GM12878 (cell line): ENCODE results near the gene ENO2. TPM values are rescaled to one million over a fixed set of nuclear protein-coding genes. Genes with fewer than 3 reads are reported as not detected.

Experiments used
- ASH2L ChIP-seq: fragments of 300-600, 200-600 bp; sonication (generic); IDR thresholded peaks from 2 replicates; pipeline ENCODE4 v1.6.1; 2017; ENCODE audit warnings: low read depth, mild to moderate bottlenecking, borderline replicate concordance
- CBX5 ChIP-seq: sonication (generic); IDR thresholded peaks from 2 replicates; pipeline ENCODE4 v1.6.1; 2016; ENCODE audit warnings: low read depth, moderate library complexity, mild to moderate bottlenecking, inconsistent platforms
- ELK1 ChIP-seq: IDR thresholded peaks from 2 replicates; pipeline ENCODE4 v1.6.1; 2012; ENCODE audit warnings: low read depth, low read length, improper control_type of control experiment
- KDM1A ChIP-seq: fragments of 200-600 bp; sonication (generic); IDR thresholded peaks from 2 replicates; pipeline ENCODE4 v1.6.1; 2016; ENCODE audit warnings: borderline replicate concordance
- LARP7 ChIP-seq: fragments of 450-650 bp; IDR thresholded peaks from 2 replicates; pipeline ENCODE4 v1.6.1; 2017; ENCODE audit warnings: mild to moderate bottlenecking
- MTA2 ChIP-seq: fragments of 450-650 bp; IDR thresholded peaks from 2 replicates; pipeline ENCODE4 v1.6.1; 2016; ENCODE audit warnings: low read depth, mild to moderate bottlenecking, moderate library complexity
- MYB ChIP-seq: fragments of 150-350 bp; IDR thresholded peaks from 2 replicates; pipeline ENCODE4 v1.6.1; 2014; ENCODE audit warnings: mild to moderate bottlenecking, low read depth, low read length, borderline replicate concordance
- NR2F1 ChIP-seq: fragments of 450-650 bp; conservative IDR thresholded peaks from 2 replicates; pipeline ENCODE4 v1.6.1; 2017; ENCODE audit warnings: mild to moderate bottlenecking
- PML ChIP-seq: IDR thresholded peaks from 2 replicates; pipeline ENCODE4 v1.6.1; 2012; ENCODE audit warnings: low read length, inconsistent platforms
- POLR2AphosphoS2 ChIP-seq: IDR thresholded peaks from 2 replicates; pipeline ENCODE4 v1.6.1; 2011; ENCODE audit warnings: low read depth, mild to moderate bottlenecking, low read length, improper control_type of control experiment, moderate library complexity
- RBBP5 ChIP-seq: fragments of 200-600 bp; sonication (generic); conservative IDR thresholded peaks from 2 replicates; pipeline ENCODE4 v1.6.1; 2016
- RELA ChIP-seq: fragments of 450-650 bp; IDR thresholded peaks from 2 replicates; pipeline ENCODE4 v1.8.0; 2014; ENCODE audit warnings: borderline replicate concordance; ENCODE audit not compliant: partially characterized antibody
- RFX5 ChIP-seq: IDR thresholded peaks from 2 replicates; pipeline ENCODE4 v1.6.1; 2011; ENCODE audit warnings: low read depth, low read length, improper control_type of control experiment
- SKIL ChIP-seq: fragments of 450-650 bp; IDR thresholded peaks from 2 replicates; pipeline ENCODE4 v1.6.1; 2017; ENCODE audit warnings: mild to moderate bottlenecking, low read depth, inconsistent platforms; ENCODE audit not compliant: poor library complexity, severe bottlenecking
- USF1 ChIP-seq: IDR thresholded peaks from 2 replicates; pipeline ENCODE4 v1.6.1; 2011; ENCODE audit warnings: borderline replicate concordance, low read depth, mild to moderate bottlenecking, moderate library complexity, mixed read lengths, low read length; ENCODE audit not compliant: insufficient read depth; ENCODE audit errors: extremely low read length
- ZBTB11 ChIP-seq: fragments of 450-650 bp; formaldehyde crosslinking; IDR thresholded peaks from 2 replicates; pipeline ENCODE4 v1.5.0; 2022; ENCODE audit warnings: mild to moderate bottlenecking, missing genetic modification characterization
- ZBTB40 ChIP-seq: fragments of 450-650 bp; IDR thresholded peaks from 2 replicates; pipeline ENCODE4 v1.6.1; 2016; ENCODE audit warnings: mild to moderate bottlenecking, moderate library complexity, borderline replicate concordance
- ZNF207 ChIP-seq: fragments of 450-650 bp; IDR thresholded peaks from 2 replicates; pipeline ENCODE4 v1.6.1; 2014; ENCODE audit warnings: antibody characterized with exemption, mild to moderate bottlenecking, borderline replicate concordance
- polyA plus RNA-seq, 11 experiments: library from polyadenylated mRNA; depleted of rRNA in 4 of 11; unstranded in 6 of 11; stranded (reverse) in 5 of 11; fragments of >200 nt; fragmentation: Nextera tagmentation in 4 of 11; fragmentation: Illumina TruSeq in 1 of 11; extraction: Ambion mirVana in 4 of 11; extraction: Trizol in 1 of 11; gene quantifications; 1 replicate in 1 of 11; 2 replicates in 10 of 11; pipeline versions ENCODE4 v1.2.1 to v1.2.3, GENCODE V29; 2011 to 2016; ENCODE audit warnings: inconsistent platforms in 2 of 11, missing spikeins in 2 of 11, low read depth in 1 of 11
- total RNA-seq, 4 experiments: library from RNA; depleted of rRNA in 3 of 4; stranded (reverse); fragments of >200 nt in 3 of 4; fragmentation: Illumina TruSeq in 1 of 4; extraction: Trizol in 1 of 4; gene quantifications; 2 replicates each; pipeline versions ENCODE4 v1.2.1 to v1.2.3, GENCODE V29; 2013 to 2021

ENO2 gene
- total and polyA plus RNA-seq, 10 of the 15 experiments (the other 5 are each of a cell fraction or from before 2014, with no cell fraction given) = 24.8 to 196 (median 43.1) TPM

GRCh38 chr12:6950811-6951540 is 36.6 kb downstream of the ENO2 start, which contains the start of gene PTPN6 (continued):
- TF ChIP-seq ZNF207 (no peak), MYB (no peak), USF1 (no peak), KDM1A (no peak), NR2F1 (peak; percentile 54), POLR2AphosphoS2 (peak; percentile 78; the same call in 1 of the 2 replicates), ELK1 (no peak), RFX5 (no peak), SKIL (no peak), ZBTB40 (no peak), MTA2 (peak; percentile 44), RBBP5 (no peak), ZBTB11 (CRISPR knock-in tag) (no peak), RELA (no peak), LARP7 (peak; percentile 45; the same call in 1 of the 2 replicates), ASH2L (no peak), PML (no peak), CBX5 (no peak)
